H9 (cell line): ENCODE data around the gene CTNNAL1. TPM values are rescaled to one million over a fixed set of nuclear protein-coding genes. Genes with fewer than 3 reads are reported as not detected.

Experiments used
- DNase-seq: peaks from one replicate; pipeline ENCODE4 v3.0.0-alpha.2; 2017
- H2AFZ ChIP-seq: one replicate; pipeline ENCODE4 v1.6.1; 2013; ENCODE audit warnings: mild to moderate bottlenecking, low read length, control low read depth, moderate library complexity
- H2AK5ac ChIP-seq: 2 replicates; pipeline ENCODE4 v1.6.1; 2013; ENCODE audit warnings: low read length, control low read depth, mixed read lengths; ENCODE audit not compliant: insufficient read length
- H2BK120ac ChIP-seq: one replicate; pipeline ENCODE4 v1.6.1; 2013; ENCODE audit warnings: low read depth, mild to moderate bottlenecking, low read length, control low read depth, inconsistent platforms; ENCODE audit not compliant: poor library complexity, severe bottlenecking
- H2BK12ac ChIP-seq: 2 replicates; pipeline ENCODE4 v1.6.1; 2013; ENCODE audit warnings: low read length, control low read depth, mixed read lengths, low read depth; ENCODE audit not compliant: insufficient read length
- H2BK15ac ChIP-seq: 2 replicates; pipeline ENCODE4 v1.6.1; 2013; ENCODE audit warnings: low read depth, low read length, control low read depth
- H2BK20ac ChIP-seq: one replicate; pipeline ENCODE4 v1.6.1; 2013; ENCODE audit warnings: low read depth, mild to moderate bottlenecking, low read length, control low read depth, inconsistent platforms; ENCODE audit not compliant: poor library complexity, severe bottlenecking
- H2BK5ac ChIP-seq: 2 replicates; pipeline ENCODE4 v1.6.1; 2013; ENCODE audit warnings: low read length, control low read depth, mixed read lengths; ENCODE audit not compliant: insufficient read length
- H3K14ac ChIP-seq: 2 replicates; pipeline ENCODE4 v1.6.1; 2013; ENCODE audit warnings: low read length, control low read depth; ENCODE audit not compliant: insufficient read depth
- H3K18ac ChIP-seq: 2 replicates; pipeline ENCODE4 v1.6.1; 2013; ENCODE audit warnings: low read depth, mild to moderate bottlenecking, mixed read lengths, low read length, control low read depth; ENCODE audit not compliant: insufficient read length
- H3K23ac ChIP-seq: 2 replicates; pipeline ENCODE4 v1.6.1; 2013; ENCODE audit warnings: low read length, control low read depth, mixed read lengths, low read depth; ENCODE audit not compliant: insufficient read length
- H3K23me2 ChIP-seq: 2 replicates; pipeline ENCODE4 v1.6.1; 2013; ENCODE audit warnings: low read depth, mild to moderate bottlenecking, mixed read lengths, low read length, control low read depth; ENCODE audit not compliant: insufficient read length, poor library complexity, severe bottlenecking
- H3K27ac ChIP-seq: 2 replicates; pipeline ENCODE4 v1.5.1; 2013; ENCODE audit warnings: low read length, control low read depth, mixed read lengths, low read depth; ENCODE audit not compliant: insufficient read length
- H3K27me3 ChIP-seq: 2 replicates; pipeline ENCODE4 v1.6.1; 2013; ENCODE audit warnings: low read length, control low read depth, inconsistent platforms; ENCODE audit not compliant: insufficient read depth
- H3K4ac ChIP-seq: 2 replicates; pipeline ENCODE4 v1.6.1; 2013; ENCODE audit warnings: low read depth, mild to moderate bottlenecking, control low read depth, inconsistent platforms, low read length, moderate library complexity
- H3K4me1 ChIP-seq: 2 replicates; pipeline ENCODE4 v1.6.1; 2013; ENCODE audit warnings: low read length, control low read depth, inconsistent platforms; ENCODE audit not compliant: insufficient read depth
- H3K4me2 ChIP-seq: 2 replicates; pipeline ENCODE4 v1.6.1; 2013; ENCODE audit warnings: low read length, control low read depth, mixed read lengths; ENCODE audit not compliant: insufficient read length, insufficient read depth
- H3K56ac ChIP-seq: 2 replicates; pipeline ENCODE4 v1.6.1; 2013; ENCODE audit warnings: low read depth, mild to moderate bottlenecking, mixed read lengths, low read length, control low read depth; ENCODE audit not compliant: insufficient read length
- H3K79me1 ChIP-seq: 2 replicates; pipeline ENCODE4 v1.6.1; 2013; ENCODE audit warnings: low read depth, mild to moderate bottlenecking, moderate library complexity, low read length, control low read depth, inconsistent platforms; ENCODE audit not compliant: insufficient read depth, poor library complexity, severe bottlenecking
- H3K79me2 ChIP-seq: 2 replicates; pipeline ENCODE4 v1.6.1; 2013; ENCODE audit warnings: low read length, control low read depth, inconsistent platforms; ENCODE audit not compliant: insufficient read depth
- H3K9ac ChIP-seq: 2 replicates; pipeline ENCODE4 v1.6.1; 2013; ENCODE audit warnings: low read length, control low read depth, mixed read lengths; ENCODE audit not compliant: insufficient read length; ENCODE audit errors: extremely low read depth
- H3K9me3 ChIP-seq: one replicate; pipeline ENCODE4 v1.6.1; 2013; ENCODE audit warnings: low read depth, low read length, inconsistent platforms; ENCODE audit not compliant: control insufficient read depth
- H3T11ph ChIP-seq: one replicate; pipeline ENCODE4 v1.6.1; 2013; ENCODE audit warnings: mild to moderate bottlenecking, low read length, control low read depth, inconsistent platforms
- H4K20me1 ChIP-seq: one replicate; pipeline ENCODE4 v1.6.1; 2013; ENCODE audit not compliant: control insufficient read depth, insufficient read length, insufficient read depth
- H4K5ac ChIP-seq: 2 replicates; pipeline ENCODE4 v1.6.1; 2013; ENCODE audit warnings: low read depth, mild to moderate bottlenecking, mixed read lengths, low read length, control low read depth; ENCODE audit not compliant: insufficient read length
- H4K8ac ChIP-seq: replicated peaks from 2 replicates; pipeline ENCODE4 v1.6.1; 2013; ENCODE audit warnings: low read length, control low read depth, mixed read lengths, low read depth; ENCODE audit not compliant: insufficient read length
- H4K91ac ChIP-seq: 2 replicates; pipeline ENCODE4 v1.6.1; 2013; ENCODE audit warnings: low read depth, mild to moderate bottlenecking, moderate library complexity, mixed read lengths, low read length, control low read depth; ENCODE audit not compliant: insufficient read length
- H3K27ac Mint-ChIP-seq, 3 experiments: 2 replicates in 2 of 3; 3 replicates in 1 of 3; pipeline ENCODE4 v1.8.0; 2020 to 2021; ENCODE audit warnings: mixed read lengths in 3 of 3, mild to moderate bottlenecking in 1 of 3, moderate library complexity in 1 of 3
- H3K27me3 Mint-ChIP-seq: 2 replicates; pipeline ENCODE4 v1.8.0; 2021; ENCODE audit warnings: low read depth, mild to moderate bottlenecking, moderate library complexity, mixed read lengths
- H3K36me3 Mint-ChIP-seq, 3 experiments: 2 replicates in 2 of 3; 3 replicates in 1 of 3; pipeline ENCODE4 v1.8.0; 2020 to 2021; ENCODE audit warnings: low read depth in 3 of 3, mixed read lengths in 3 of 3; ENCODE audit not compliant: insufficient read depth in 1 of 3
- H3K4me1 Mint-ChIP-seq, 2 experiments: 2 replicates each; pipeline ENCODE4 v1.8.0; 2020; ENCODE audit warnings: mixed read lengths in 2 of 2
- H3K4me3 Mint-ChIP-seq, 2 experiments: 2 replicates in 1 of 2; 3 replicates in 1 of 2; pipeline ENCODE4 v1.8.0; 2020 to 2021; ENCODE audit warnings: mild to moderate bottlenecking in 2 of 2, mixed read lengths in 2 of 2, moderate library complexity in 1 of 2
- H3K9me3 Mint-ChIP-seq, 2 experiments: 2 replicates in 1 of 2; 3 replicates in 1 of 2; pipeline ENCODE4 v1.8.0; 2020; ENCODE audit warnings: mild to moderate bottlenecking in 2 of 2, mixed read lengths in 2 of 2, moderate library complexity in 1 of 2
- WGBS: extraction: QIAGEN DNeasy Blood & Tissue Kit; methylation state at CpG from one replicate; pipeline ENCODE4 v1.1.7; 2013; ENCODE audit warnings: missing lambda C conversion rate, low lambda C conversion rate, mixed read lengths; ENCODE audit not compliant: insufficient read length; ENCODE audit errors: extremely low coverage; 5-methylcytosine and 5-hydroxymethylcytosine counted together
- total RNA-seq: library from RNA; stranded (reverse); gene quantifications from 2 replicates; pipeline ENCODE4 v1.2.1, GENCODE V29; 2021
- TF ChIP-seq, protein P1 (sequence below): fragments of 200-600 bp; sonication (generic); conservative IDR thresholded peaks from 3 replicates; pipeline ENCODE4 v1.8.0; 2021; ENCODE audit warnings: antibody characterized with exemption, mild to moderate bottlenecking

The CTNNAL1 gene
- total RNA-seq, 1 experiment from 2014 or later = 52.9 TPM

DNA sequence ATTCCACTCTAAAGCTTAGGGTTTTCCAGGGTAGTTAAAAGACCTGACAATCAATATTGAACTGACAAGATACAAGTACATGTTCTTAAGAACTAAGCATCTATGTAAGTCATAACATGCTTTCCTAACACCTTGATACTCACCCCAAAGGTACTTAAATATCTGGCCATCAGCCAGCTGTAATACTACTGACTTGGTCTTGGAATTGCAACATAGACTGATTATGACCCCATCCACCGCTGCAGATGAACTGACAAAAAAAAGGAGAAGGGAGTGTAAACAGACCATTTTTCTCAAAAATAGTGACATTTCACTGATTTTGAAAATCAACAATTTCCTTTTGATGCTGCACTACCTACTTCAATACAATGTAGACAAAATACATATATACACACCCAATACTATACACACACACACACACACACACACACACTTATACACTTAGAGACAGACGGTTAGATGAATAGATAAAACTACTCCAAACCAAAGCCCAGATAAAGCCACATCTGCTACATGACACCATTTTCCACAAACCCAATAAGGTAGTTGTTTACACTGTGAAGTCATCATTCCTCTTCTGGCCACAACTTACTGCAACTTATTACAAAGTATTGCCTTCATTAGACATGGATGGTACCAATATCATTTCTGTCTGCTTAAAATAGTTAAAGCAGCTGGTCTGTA is 109.7 kb downstream of the CTNNAL1 start:
- no peak overlapping the region for H2BK20ac ChIP-seq
- H4K20me1 ChIP-seq = no peaks in the 10 kb centered on the region
- H3K23me2 ChIP-seq = no peaks in the 10 kb centered on the region
- H2BK15ac ChIP-seq = no peak overlapping the region
- H3K4me2 ChIP-seq = no peak overlapping the region
- no peak overlapping the region for H3K27ac ChIP-seq
- no peak overlapping the region for H2BK5ac ChIP-seq
- Mint-ChIP-seq H3K4me1 (no peaks in the 10 kb centered on the region), H3K9me3 (no peaks in the 10 kb centered on the region), H3K27ac (no peak overlapping the region), H3K36me3 (peaks cover 13 to 79% (median 60%) of the 10 kb centered on the region in 3 experiments; a peak in 6 of 7 replicates), H3K27me3 (no peaks in the 10 kb centered on the region), H3K4me3 (no peak overlapping the region)
- H2AFZ ChIP-seq = no peak overlapping the region
- DNase-seq = no peak
- no peak overlapping the region for H2BK12ac ChIP-seq
- H3K4ac ChIP-seq = no peak overlapping the region
- WGBS = no CpG with 5 or more reads among the region's 2 CpGs
- H3K18ac ChIP-seq = no peak overlapping the region
- H3K9ac ChIP-seq = no peak overlapping the region
- H3K79me2 ChIP-seq = no peaks in the 10 kb centered on the region
- H2BK120ac ChIP-seq = no peak overlapping the region
- no peak overlapping the region for H2AK5ac ChIP-seq
- H3K4me1 ChIP-seq = no peaks in the 10 kb centered on the region
- H3K27me3 ChIP-seq = no peaks in the 10 kb centered on the region
- no peak overlapping the region for H3K14ac ChIP-seq
- no peak overlapping the region for H3T11ph ChIP-seq
- no peak overlapping the region for H4K5ac ChIP-seq
- TF ChIP-seq, protein P1, sequence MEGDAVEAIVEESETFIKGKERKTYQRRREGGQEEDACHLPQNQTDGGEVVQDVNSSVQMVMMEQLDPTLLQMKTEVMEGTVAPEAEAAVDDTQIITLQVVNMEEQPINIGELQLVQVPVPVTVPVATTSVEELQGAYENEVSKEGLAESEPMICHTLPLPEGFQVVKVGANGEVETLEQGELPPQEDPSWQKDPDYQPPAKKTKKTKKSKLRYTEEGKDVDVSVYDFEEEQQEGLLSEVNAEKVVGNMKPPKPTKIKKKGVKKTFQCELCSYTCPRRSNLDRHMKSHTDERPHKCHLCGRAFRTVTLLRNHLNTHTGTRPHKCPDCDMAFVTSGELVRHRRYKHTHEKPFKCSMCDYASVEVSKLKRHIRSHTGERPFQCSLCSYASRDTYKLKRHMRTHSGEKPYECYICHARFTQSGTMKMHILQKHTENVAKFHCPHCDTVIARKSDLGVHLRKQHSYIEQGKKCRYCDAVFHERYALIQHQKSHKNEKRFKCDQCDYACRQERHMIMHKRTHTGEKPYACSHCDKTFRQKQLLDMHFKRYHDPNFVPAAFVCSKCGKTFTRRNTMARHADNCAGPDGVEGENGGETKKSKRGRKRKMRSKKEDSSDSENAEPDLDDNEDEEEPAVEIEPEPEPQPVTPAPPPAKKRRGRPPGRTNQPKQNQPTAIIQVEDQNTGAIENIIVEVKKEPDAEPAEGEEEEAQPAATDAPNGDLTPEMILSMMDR = no peak
- no peaks in the 10 kb centered on the region for H3K79me1 ChIP-seq
- no peak overlapping the region for H4K91ac ChIP-seq
- H3K9me3 ChIP-seq = no peaks in the 10 kb centered on the region
- H3K56ac ChIP-seq = no peak overlapping the region
- no peak overlapping the region for H4K8ac ChIP-seq
- H3K23ac ChIP-seq = no peak overlapping the region
